Ectodermal cell (in vitro differentiated cells): Measurements from ENCODE around the gene PRDX2.
"Not testable (repeated sequence)": the region's sequence is repeated elsewhere in the genome, so short reads cannot be mapped to it uniquely, and the experiment has no call there.

ENCODE experiments used
- H3K27ac ChIP-seq: 2 replicates; pipeline ENCODE4 v1.7.0; 2013; ENCODE audit warnings: mild to moderate bottlenecking, low read depth, low read length; ENCODE audit not compliant: insufficient read depth, poor library complexity, severe bottlenecking
- H3K27me3 ChIP-seq: 2 replicates; pipeline ENCODE4 v1.7.0; 2013; ENCODE audit warnings: mild to moderate bottlenecking, low read length; ENCODE audit not compliant: insufficient read depth, control insufficient read depth, poor library complexity, severe bottlenecking
- H3K36me3 ChIP-seq: one replicate; pipeline ENCODE4 v1.7.0; 2013; ENCODE audit warnings: low read length; ENCODE audit not compliant: control insufficient read depth, insufficient read depth
- H3K4me1 ChIP-seq: one replicate; pipeline ENCODE4 v1.7.0; 2013; ENCODE audit warnings: low read length; ENCODE audit not compliant: control insufficient read depth, insufficient read depth
- H3K4me3 ChIP-seq: 2 replicates; pipeline ENCODE4 v1.7.0; 2013; ENCODE audit warnings: low read depth, low read length, control low read depth; ENCODE audit not compliant: insufficient read depth
- H3K9me3 ChIP-seq: 2 replicates; pipeline ENCODE4 v1.7.0; 2013; ENCODE audit warnings: mild to moderate bottlenecking, low read length, moderate library complexity; ENCODE audit not compliant: control insufficient read depth
- WGBS, 2 experiments: methylation state at CpG; one replicate each; pipeline ENCODE4 v1.1.7; 2013; ENCODE audit warnings: missing lambda C conversion rate in 2 of 2; 5-methylcytosine and 5-hydroxymethylcytosine counted together

The PRDX2 gene

DNA sequence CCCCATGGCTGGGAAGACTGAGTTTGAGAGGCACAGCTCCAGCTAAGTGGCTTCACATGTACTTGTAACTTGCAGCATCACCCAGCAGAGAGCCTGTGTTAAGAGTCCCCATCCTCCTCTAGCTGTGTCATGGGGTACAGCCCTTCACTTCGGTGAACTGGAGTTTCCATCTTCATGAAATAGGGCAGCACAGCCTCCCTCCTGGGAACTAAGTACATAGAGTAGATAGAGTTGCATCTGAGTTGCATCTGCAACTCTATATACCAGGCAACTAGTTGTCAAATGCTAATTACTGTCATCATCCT, 1.2 kb downstream of the PRDX2 start:
- Histone ChIP-seq H3K4me1 (peaks cover 16% of the 10 kb centered on the region), H3K9me3 (no peaks in the 10 kb centered on the region), H3K36me3 (peaks cover 13% of the 10 kb centered on the region), H3K4me3 (peak overlapping the region; percentile 93), H3K27me3 (peaks cover 9% of the 10 kb centered on the region), H3K27ac (no peak overlapping the region)
- 81 to 94% methylated on average over 1 of the region's 1 CpG for WGBS, 2 experiments

DNA sequence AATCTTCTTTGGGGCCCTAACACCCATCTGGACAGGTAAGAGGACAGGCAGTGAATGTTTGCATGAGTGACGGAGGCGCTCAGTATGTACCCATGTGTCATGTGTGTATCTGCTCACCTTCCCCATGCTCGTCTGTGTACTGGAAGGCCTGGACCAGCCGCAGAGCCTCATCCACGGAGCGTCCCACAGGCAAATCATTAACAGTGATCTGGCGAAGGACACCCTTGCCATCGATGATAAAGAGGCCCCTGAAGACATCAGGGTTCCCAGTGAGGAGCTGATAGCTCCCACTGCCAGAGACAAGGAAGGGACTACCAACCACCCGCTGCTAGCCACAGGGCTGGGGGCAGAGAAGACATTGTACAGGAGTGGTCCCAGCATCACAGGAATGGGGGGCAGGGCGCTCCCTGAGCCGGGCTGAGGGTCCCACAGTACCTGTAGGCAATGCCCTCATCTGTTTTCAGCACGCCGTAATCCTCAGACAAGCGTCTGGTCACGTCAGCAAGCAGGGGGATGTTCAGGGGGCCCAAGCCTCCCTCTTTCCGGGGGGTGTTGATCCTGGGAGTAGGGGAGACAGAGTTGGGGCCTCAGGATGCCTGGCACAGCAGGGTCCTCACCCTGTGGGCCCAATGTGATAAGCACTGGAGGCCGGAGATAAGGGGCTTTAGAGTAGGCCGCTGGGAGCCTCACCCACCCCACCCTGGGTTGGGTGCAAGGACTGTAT, 1.7 kb downstream of the PRDX2 start:
- Histone ChIP-seq H3K9me3 (no peaks in the 10 kb centered on the region), H3K27me3 (peaks cover 9% of the 10 kb centered on the region), H3K27ac (no peak overlapping the region), H3K4me1 (peaks cover 16% of the 10 kb centered on the region), H3K36me3 (peaks cover 13% of the 10 kb centered on the region), H3K4me3 (no peak overlapping the region)
- 95% methylated on average over 18 of the region's 18 CpGs for WGBS, 2 experiments

DNA sequence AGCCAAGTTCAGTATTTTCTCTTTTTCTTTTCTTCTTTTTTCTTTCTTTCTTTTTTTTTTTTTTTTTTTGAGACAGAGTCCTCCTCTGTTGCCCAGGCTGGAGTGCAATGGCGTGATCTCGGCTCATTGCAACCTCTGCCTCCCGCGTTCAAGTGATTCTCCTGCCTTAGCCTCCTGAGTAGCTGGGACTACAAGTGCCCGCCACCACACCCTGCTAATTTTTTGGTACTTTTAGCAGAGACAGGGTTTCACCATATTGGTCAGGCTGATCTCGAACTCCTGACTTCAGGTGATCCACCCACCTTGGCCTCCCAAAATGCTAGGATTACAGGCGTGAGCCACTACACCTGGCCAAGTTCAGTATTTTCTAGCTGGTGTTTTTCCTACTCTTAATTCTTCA, 4.0 kb downstream of the PRDX2 start:
- peaks cover 22% of the 10 kb centered on the region for H3K27me3 ChIP-seq
- 92 to 94% methylated on average over 7 of the region's 7 CpGs for WGBS, 2 experiments
- H3K4me3 ChIP-seq, H3K27ac ChIP-seq, H3K9me3 ChIP-seq: not testable (repeated sequence)
- H3K36me3 ChIP-seq: peaks cover 13% of the 10 kb centered on the region
- H3K4me1 ChIP-seq: peaks cover 25% of the 10 kb centered on the region

DNA sequence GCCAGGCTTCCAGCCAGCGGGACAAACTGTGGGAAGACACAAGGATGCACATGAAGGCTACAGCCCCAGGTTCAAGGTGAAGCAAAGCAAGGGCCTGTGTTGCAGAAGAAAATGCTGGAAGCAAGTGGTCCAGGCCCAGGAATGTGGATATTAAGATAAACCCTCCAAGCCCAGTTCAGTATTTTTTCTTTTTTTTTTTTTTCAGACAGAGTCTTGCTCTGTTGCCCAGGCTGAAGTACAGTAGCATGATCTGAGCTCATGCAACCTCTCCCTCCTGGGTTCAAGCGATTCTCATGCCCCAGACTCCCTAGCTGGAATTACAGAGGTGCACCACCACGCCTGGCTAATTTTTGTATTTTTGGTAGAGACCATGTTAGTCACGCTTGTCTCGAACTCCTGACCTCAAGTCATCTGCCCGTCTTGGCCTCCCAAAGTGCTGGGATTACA, 4.4 kb downstream of the PRDX2 start:
- 94 to 96% methylated on average over 6 of the region's 6 CpGs for WGBS, 2 experiments
- Histone ChIP-seq H3K27ac (no peak overlapping the region), H3K9me3 (no peaks in the 10 kb centered on the region), H3K27me3 (peaks cover 22% of the 10 kb centered on the region), H3K36me3 (peaks cover 13% of the 10 kb centered on the region), H3K4me3 (no peak overlapping the region), H3K4me1 (peaks cover 21% of the 10 kb centered on the region)

DNA sequence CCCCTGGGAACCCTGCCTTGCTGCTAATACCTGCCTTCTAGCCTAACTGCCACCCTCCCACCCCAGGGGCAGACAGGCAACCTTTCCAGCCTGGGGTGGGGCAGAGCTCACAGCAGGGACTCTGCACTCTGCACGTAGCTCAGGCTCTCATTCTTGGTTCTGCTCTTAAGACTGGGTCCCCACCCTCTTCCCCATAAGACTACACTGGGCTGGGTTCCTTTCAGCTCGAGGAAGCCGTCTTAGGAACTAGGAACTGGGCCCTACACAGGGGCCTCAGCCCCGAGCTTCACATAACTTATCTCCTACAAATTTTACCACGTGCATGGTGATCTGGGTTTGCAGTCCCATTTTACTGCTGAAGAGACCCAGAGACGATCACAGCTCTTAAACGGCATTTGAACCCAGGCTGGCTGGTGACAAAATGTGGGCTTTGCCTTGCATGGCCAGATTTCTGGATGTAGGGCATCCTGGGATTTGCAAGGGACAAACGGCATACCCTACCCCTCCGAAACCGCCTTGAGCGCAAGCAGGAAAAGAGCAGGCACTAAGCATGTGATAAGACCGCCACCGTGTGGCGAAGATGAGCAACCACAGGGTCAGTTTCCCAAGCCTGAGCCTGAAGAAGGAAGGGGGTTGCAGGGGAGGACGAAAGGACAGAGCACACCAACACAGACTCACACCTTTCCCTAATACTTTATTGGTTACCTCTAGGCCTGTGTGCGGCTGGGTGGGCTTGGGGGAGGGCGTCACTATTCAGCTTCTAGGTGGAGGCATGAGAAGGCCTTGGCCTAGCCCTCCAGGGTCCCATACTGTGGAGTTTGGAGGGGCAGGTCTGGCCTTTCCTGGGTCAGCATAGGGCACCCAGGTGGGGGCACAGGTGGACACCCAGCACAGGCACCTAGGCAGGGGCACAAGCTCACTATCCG, 5.2 kb downstream of the PRDX2 start:
- no peak overlapping the region for H3K27ac ChIP-seq
- H3K27me3 ChIP-seq: peaks cover 30% of the 10 kb centered on the region
- H3K9me3 ChIP-seq: no peaks in the 10 kb centered on the region
- H3K4me1 ChIP-seq: peaks cover 20% of the 10 kb centered on the region
- H3K36me3 ChIP-seq: peaks cover 13% of the 10 kb centered on the region
- no peak overlapping the region for H3K4me3 ChIP-seq
- WGBS, 2 experiments: 21 to 23% methylated on average over 17 to 18 of the region's 18 CpGs

- no peak overlapping the region for H3K4me3 ChIP-seq
- H3K9me3 ChIP-seq: no peaks in the 10 kb centered on the region
- H3K36me3 ChIP-seq: peaks cover 9% of the 10 kb centered on the region
- peaks cover 11% of the 10 kb centered on the region for H3K4me1 ChIP-seq
- H3K27me3 ChIP-seq: peaks cover 42% of the 10 kb centered on the region
- no peak overlapping the region for H3K27ac ChIP-seq
- WGBS, 2 experiments: 94 to 95% methylated on average over 9 of the region's 9 CpGs
These were observed 6.6 kb downstream of the PRDX2 start for GRCh38 chr19:12794971-12795381.

GRCh38 chr19:12794196-12794941, 7.2 kb downstream of the PRDX2 start:
- Histone ChIP-seq H3K4me3 (peak overlapping the region; percentile 54), H3K27ac (no peak overlapping the region), H3K27me3 (peaks cover 42% of the 10 kb centered on the region), H3K4me1 (peaks cover 10% of the 10 kb centered on the region), H3K36me3 (peaks cover 3% of the 10 kb centered on the region), H3K9me3 (no peaks in the 10 kb centered on the region)
- WGBS, 2 experiments: 75 to 84% methylated on average over 7 of the region's 7 CpGs

DNA sequence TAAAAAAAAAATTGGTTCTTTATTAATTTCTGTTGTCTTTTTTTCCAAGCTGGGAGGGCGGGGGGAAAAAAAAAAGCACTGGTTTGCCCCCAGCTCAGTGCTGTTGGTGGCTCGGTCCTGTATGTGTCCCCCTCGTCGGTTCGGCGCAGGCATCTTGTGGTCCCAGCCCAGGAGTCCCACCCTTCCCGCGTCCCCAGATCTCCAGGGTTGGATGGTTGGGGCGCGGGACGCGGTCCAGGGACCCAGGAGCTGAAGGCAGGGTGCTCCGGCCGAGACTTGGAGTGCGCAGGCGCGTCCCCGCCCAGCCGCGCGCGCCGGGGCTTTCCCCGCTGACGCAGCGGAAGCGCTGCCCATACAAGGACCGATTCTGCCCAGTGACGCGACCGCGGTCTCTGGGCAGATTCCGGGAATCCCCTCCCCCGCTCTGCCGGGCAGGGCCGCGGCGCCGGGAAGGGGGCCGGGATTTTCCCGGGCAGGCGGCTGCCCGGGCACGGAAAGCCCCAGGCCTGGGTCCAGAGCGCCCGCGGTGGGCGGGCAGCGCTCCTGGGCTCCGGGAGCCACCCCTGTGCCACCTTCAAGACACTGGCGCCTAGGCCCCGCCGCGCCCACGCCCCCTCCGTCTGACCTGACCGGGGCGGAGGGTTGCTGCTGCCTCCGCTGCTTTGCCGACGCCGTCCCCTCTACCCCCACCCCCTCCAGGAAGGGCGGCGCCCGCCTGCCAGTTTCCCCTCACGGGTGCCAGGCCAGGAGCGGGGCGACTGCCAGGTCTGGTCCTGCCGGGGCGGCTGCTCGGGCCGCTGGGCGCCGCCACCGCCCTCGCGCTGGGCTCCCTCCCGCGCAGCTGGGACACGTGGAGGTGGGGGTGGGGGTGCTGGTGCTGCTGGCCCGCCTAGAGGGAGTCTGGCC, 8.1 kb downstream of the PRDX2 start:
- WGBS, 2 experiments: 0 to 1% methylated on average over 81 of the region's 81 CpGs
- Histone ChIP-seq H3K36me3 (no peaks in the 10 kb centered on the region), H3K27me3 (peaks cover 42% of the 10 kb centered on the region), H3K4me1 (peaks cover 18% of the 10 kb centered on the region), H3K27ac (no peak overlapping the region), H3K9me3 (no peaks in the 10 kb centered on the region), H3K4me3 (peak overlapping the region; percentile 54)

DNA sequence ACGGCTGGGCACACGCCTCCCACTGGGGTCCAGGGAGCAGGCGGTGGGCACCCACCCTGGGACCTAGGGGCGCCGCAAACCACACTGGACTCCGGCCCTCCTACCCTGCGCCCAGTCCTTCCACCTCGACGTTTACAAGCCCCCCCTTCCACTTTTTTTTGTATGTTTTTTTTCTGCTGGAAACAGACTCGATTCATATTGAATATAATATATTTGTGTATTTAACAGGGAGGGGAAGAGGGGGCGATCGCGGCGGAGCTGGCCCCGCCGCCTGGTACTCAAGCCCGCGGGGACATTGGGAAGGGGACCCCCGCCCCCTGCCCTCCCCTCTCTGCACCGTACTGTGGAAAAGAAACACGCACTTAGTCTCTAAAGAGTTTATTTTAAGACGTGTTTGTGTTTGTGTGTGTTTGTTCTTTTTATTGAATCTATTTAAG, 8.7 kb downstream of the PRDX2 start:
- Histone ChIP-seq H3K4me1 (peaks cover 25% of the 10 kb centered on the region), H3K27ac (no peak overlapping the region), H3K27me3 (peaks cover 42% of the 10 kb centered on the region), H3K36me3 (no peaks in the 10 kb centered on the region), H3K9me3 (no peaks in the 10 kb centered on the region), H3K4me3 (peak overlapping the region; percentile 54)
- 3% methylated on average over 20 to 21 of the region's 22 CpGs for WGBS, 2 experiments
